OCI-LY1 (cell line): Measurements from ENCODE around the gene ATG7.

Source experiments
- H2AFZ ChIP-seq: fragments of 200-600 bp; sonication (generic), shearing (Covaris generic); 2 replicates; pipeline ENCODE4 v1.6.0; 2014; ENCODE audit warnings: antibody characterized with exemption, mild to moderate bottlenecking, low read length
- H3F3A ChIP-seq: fragments of 200-600 bp; sonication (generic), shearing (Covaris generic); 2 replicates; pipeline ENCODE4 v1.6.0; 2014; ENCODE audit warnings: mild to moderate bottlenecking, antibody characterized with exemption, low read length, moderate library complexity; ENCODE audit not compliant: insufficient read depth
- H3K27ac ChIP-seq: fragments of 200-600 bp; sonication (generic); 2 replicates; pipeline ENCODE4 v1.5.1; 2014; ENCODE audit warnings: low read length, mixed run types, mild to moderate bottlenecking, low read depth; ENCODE audit not compliant: poor library complexity, severe bottlenecking
- H3K27me3 ChIP-seq: fragments of 200-600 bp; sonication (generic); 2 replicates; pipeline ENCODE4 v1.6.0; 2014; ENCODE audit warnings: antibody characterized with exemption, mild to moderate bottlenecking, low read length, moderate library complexity; ENCODE audit not compliant: insufficient read depth
- H3K36me3 ChIP-seq: fragments of 200-600 bp; sonication (generic); 2 replicates; pipeline ENCODE4 v1.6.1; 2014; ENCODE audit warnings: mild to moderate bottlenecking, antibody characterized with exemption, low read length, moderate library complexity, mixed read lengths; ENCODE audit not compliant: insufficient read depth
- H3K4me1 ChIP-seq: fragments of 200-600 bp; sonication (generic); 2 replicates; pipeline ENCODE4 v1.5.1; 2014; ENCODE audit warnings: mild to moderate bottlenecking, low read length, moderate library complexity; ENCODE audit not compliant: insufficient read depth, severe bottlenecking
- H3K4me2 ChIP-seq: fragments of 200-600 bp; sonication (generic), shearing (Covaris generic); 2 replicates; pipeline ENCODE4 v1.6.1; 2014; ENCODE audit warnings: low read length
- H3K4me3 ChIP-seq: fragments of 200-600 bp; sonication (generic); 2 replicates; pipeline ENCODE4 v1.5.1; 2014; ENCODE audit warnings: low read length, low read depth, mild to moderate bottlenecking, mixed read lengths; ENCODE audit not compliant: poor library complexity, severe bottlenecking
- H3K79me2 ChIP-seq: fragments of 200-600 bp; shearing (Covaris generic); 2 replicates; pipeline ENCODE4 v1.6.1; 2016; ENCODE audit warnings: mixed run types, low read length, mixed read lengths; ENCODE audit not compliant: insufficient read depth
- H3K9ac ChIP-seq: fragments of 200-600 bp; sonication (generic), shearing (Covaris generic); 2 replicates; pipeline ENCODE4 v1.6.1; 2014; ENCODE audit warnings: mild to moderate bottlenecking, low read length, mixed read lengths
- H3K9me2 ChIP-seq: fragments of 200-600 bp; sonication (generic), shearing (Covaris generic); 2 replicates; pipeline ENCODE4 v1.6.1; 2014; ENCODE audit warnings: low read depth, mild to moderate bottlenecking, low read length, mixed read lengths
- H3K9me3 ChIP-seq: fragments of 200-600 bp; shearing (Covaris generic); 2 replicates; pipeline ENCODE4 v1.6.1; 2014; ENCODE audit warnings: low read length, mixed read lengths
- H4K20me1 ChIP-seq: fragments of 200-600 bp; sonication (generic), shearing (Covaris generic); 2 replicates; pipeline ENCODE4 v1.6.0; 2016; ENCODE audit warnings: mild to moderate bottlenecking, low read length; ENCODE audit not compliant: insufficient read depth
- CTCF ChIP-seq: fragments of 200-600 bp; sonication (generic), shearing (Covaris generic); IDR thresholded peaks from 2 replicates; pipeline ENCODE4 v1.5.1; 2017; ENCODE audit warnings: mild to moderate bottlenecking, antibody characterized with exemption, low read length, moderate library complexity, mixed read lengths
- EZH2 ChIP-seq: fragments of 200-600 bp; sonication (generic), shearing (Covaris generic); IDR thresholded peaks from 2 replicates; pipeline ENCODE4 v1.8.0; 2017; ENCODE audit warnings: borderline replicate concordance, mixed run types, mild to moderate bottlenecking, antibody characterized with exemption, low read length, moderate library complexity, mixed read lengths

The ATG7 gene

GRCh38 chr3:11445883-11446282, 173.7 kb downstream of the ATG7 start:
- no peak overlapping the region for H3K4me2 ChIP-seq
- no peaks in the 10 kb centered on the region for H3K9me2 ChIP-seq
- no peaks in the 10 kb centered on the region for H3K79me2 ChIP-seq
- TF ChIP-seq CTCF, result no peak
- no peak for TF ChIP-seq EZH2
- no peak overlapping the region for H3K9ac ChIP-seq
- no peaks in the 10 kb centered on the region for H3F3A ChIP-seq
- H3K36me3 ChIP-seq, result no peaks in the 10 kb centered on the region
- H3K27me3 ChIP-seq, result no peaks in the 10 kb centered on the region
- no peaks in the 10 kb centered on the region for H4K20me1 ChIP-seq
- no peaks in the 10 kb centered on the region for H3K9me3 ChIP-seq
- H3K4me3 ChIP-seq, result no peak overlapping the region
- H3K27ac ChIP-seq, result no peak overlapping the region
- no peak overlapping the region for H2AFZ ChIP-seq
- H3K4me1 ChIP-seq, result no peaks in the 10 kb centered on the region

- H3K4me3 ChIP-seq, result no peak overlapping the region
- no peaks in the 10 kb centered on the region for H4K20me1 ChIP-seq
- H3K36me3 ChIP-seq, result no peaks in the 10 kb centered on the region
Observed at GRCh38 chr3:11447584-11448200, 175.5 kb downstream of the ATG7 start.

GRCh38 chr3:11450015-11450414, 177.8 kb downstream of the ATG7 start:
- H3K27ac ChIP-seq, result no peak overlapping the region
- no peak for TF ChIP-seq CTCF
- no peak for TF ChIP-seq EZH2
- no peaks in the 10 kb centered on the region for H3F3A ChIP-seq

More at GRCh38 chr3:11447584-11448200, 175.5 kb downstream of the ATG7 start:
- H3F3A ChIP-seq, result no peaks in the 10 kb centered on the region
- H3K27ac ChIP-seq, result no peak overlapping the region
- H3K27me3 ChIP-seq, result no peaks in the 10 kb centered on the region
- no peak overlapping the region for H3K4me2 ChIP-seq
- H2AFZ ChIP-seq, result no peak overlapping the region
- no peaks in the 10 kb centered on the region for H3K9me2 ChIP-seq
- H3K9ac ChIP-seq, result no peak overlapping the region
- no peaks in the 10 kb centered on the region for H3K4me1 ChIP-seq
- H3K79me2 ChIP-seq, result no peaks in the 10 kb centered on the region
- TF ChIP-seq EZH2 (no peak), CTCF (no peak)
- H3K9me3 ChIP-seq, result no peaks in the 10 kb centered on the region

More at GRCh38 chr3:11450015-11450414, 177.8 kb downstream of the ATG7 start:
- H3K4me3 ChIP-seq, result no peak overlapping the region
- no peaks in the 10 kb centered on the region for H3K79me2 ChIP-seq
- no peaks in the 10 kb centered on the region for H3K4me1 ChIP-seq
- no peaks in the 10 kb centered on the region for H3K27me3 ChIP-seq
- no peaks in the 10 kb centered on the region for H3K36me3 ChIP-seq
- no peak overlapping the region for H2AFZ ChIP-seq
- no peaks in the 10 kb centered on the region for H3K9me2 ChIP-seq
- H3K9me3 ChIP-seq, result no peaks in the 10 kb centered on the region
- no peaks in the 10 kb centered on the region for H4K20me1 ChIP-seq
- H3K9ac ChIP-seq, result no peak overlapping the region
- H3K4me2 ChIP-seq, result no peak overlapping the region
